LNCaP clone FGC (cell line): ENCODE results near the gene RNF144A.
"Not testable (repeated sequence)": the region's sequence is repeated elsewhere in the genome, so short reads cannot be mapped to it uniquely, and the experiment has no call there.

Experiments
- DNase-seq: peaks from one replicate; pipeline ENCODE4 v3.0.0-alpha.2; 2011; ENCODE audit warnings: low read depth
- H3K4me3 ChIP-seq: 2 replicates; pipeline ENCODE4 v1.5.1; 2011; ENCODE audit warnings: mild to moderate bottlenecking, low read depth, low read length, control low read depth
- TF ChIP-seq, protein P1 (sequence below): IDR thresholded peaks from 2 replicates; pipeline ENCODE4 v1.5.1; 2012; ENCODE audit warnings: mild to moderate bottlenecking; ENCODE audit not compliant: control insufficient read depth, insufficient read depth; ENCODE audit errors: extremely low read depth

The RNF144A gene

GRCh38 chr2:6993936-6994335 is 76.7 kb downstream of the RNF144A start:
- no peak for DNase-seq
- no peak overlapping the region for H3K4me3 ChIP-seq
- TF ChIP-seq, protein P1, sequence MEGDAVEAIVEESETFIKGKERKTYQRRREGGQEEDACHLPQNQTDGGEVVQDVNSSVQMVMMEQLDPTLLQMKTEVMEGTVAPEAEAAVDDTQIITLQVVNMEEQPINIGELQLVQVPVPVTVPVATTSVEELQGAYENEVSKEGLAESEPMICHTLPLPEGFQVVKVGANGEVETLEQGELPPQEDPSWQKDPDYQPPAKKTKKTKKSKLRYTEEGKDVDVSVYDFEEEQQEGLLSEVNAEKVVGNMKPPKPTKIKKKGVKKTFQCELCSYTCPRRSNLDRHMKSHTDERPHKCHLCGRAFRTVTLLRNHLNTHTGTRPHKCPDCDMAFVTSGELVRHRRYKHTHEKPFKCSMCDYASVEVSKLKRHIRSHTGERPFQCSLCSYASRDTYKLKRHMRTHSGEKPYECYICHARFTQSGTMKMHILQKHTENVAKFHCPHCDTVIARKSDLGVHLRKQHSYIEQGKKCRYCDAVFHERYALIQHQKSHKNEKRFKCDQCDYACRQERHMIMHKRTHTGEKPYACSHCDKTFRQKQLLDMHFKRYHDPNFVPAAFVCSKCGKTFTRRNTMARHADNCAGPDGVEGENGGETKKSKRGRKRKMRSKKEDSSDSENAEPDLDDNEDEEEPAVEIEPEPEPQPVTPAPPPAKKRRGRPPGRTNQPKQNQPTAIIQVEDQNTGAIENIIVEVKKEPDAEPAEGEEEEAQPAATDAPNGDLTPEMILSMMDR, result no peak

- TF ChIP-seq, protein P1, result no peak
- H3K4me3 ChIP-seq, result no peak overlapping the region
- no peak for DNase-seq
Observed at GRCh38 chr2:6994536-6995128, 77.4 kb downstream of the RNF144A start.

DNA sequence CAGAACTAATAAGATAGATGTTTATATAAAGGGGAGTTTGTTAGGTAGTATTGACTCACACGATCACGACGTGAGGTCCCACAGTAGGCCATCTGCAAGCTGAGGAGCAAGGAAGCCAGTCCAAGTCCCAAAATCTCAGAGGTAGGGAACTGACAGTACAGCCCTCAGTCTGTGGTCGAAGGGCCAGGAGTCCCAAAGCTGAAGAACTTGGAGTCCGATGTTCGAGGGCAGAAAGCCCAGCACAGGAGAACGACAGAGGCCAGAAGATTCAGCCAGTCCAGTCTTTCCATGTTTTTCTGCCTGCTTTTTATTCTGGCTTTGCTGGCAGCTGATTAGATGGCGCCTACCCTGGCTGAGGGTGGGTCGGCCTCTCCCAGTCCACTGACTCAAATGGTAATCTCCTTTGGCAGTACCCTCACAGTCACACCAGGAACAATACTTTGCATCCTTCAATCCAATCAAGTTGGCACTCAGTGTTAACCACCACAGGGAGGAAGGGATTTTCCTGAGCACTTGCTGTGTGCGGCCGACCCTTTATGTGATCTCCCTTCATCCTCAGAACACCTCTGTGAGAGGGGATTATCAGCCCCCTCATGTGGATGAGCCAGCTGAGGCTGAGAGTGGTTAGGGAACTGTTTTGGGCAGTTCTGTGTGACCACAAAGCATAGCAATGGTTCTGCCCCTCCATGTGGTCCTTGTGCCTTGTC is 78.3 kb downstream of the RNF144A start:
- no peak overlapping the region for H3K4me3 ChIP-seq
- TF ChIP-seq, protein P1, result no peak
- no peak for DNase-seq

DNA sequence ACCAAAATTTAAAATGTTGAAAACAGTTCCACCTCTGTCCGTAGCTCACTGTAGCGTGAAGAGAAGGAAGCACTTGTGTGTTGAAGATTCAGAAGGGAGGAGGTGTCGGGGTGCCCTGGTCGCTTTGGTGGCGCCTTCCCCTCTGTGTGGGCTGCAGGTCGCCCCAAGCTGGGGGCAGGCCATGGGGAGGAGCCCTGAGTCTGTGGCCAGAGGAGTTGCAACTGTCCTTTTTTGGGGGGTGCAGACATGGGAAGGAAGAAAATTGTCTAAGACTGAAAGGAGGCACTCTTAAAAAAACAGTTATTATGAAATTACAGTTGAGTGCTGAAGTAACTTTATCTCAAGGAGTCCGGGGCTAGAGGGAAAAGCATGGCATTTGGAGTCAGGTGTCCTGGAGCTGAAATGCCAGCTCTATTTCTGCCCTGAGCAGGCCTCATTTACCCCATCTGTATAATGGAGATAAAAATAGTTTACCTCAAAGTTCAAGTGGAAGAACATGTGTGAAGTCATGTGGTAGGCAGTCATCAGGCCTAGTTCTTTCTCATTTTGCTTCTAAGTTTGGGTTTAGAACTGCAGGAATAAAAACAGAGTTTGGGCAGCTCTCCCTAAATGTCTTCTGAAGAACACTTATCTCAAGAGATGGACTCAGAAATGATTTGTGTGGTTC is 82.1 kb downstream of the RNF144A start:
- no peak overlapping the region for H3K4me3 ChIP-seq
- TF ChIP-seq, protein P1, result no peak
- no peak for DNase-seq

GRCh38 chr2:7001395-7001794 is 84.2 kb downstream of the RNF144A start:
- not testable (repeated sequence) for DNase-seq, H3K4me3 ChIP-seq

- no peak for DNase-seq
- TF ChIP-seq, protein P1, result no peak
- H3K4me3 ChIP-seq, result no peak overlapping the region
Observed at GRCh38 chr2:7003895-7004294, 86.7 kb downstream of the RNF144A start.

GRCh38 chr2:7004636-7005035 is 87.4 kb downstream of the RNF144A start:
- TF ChIP-seq, protein P1, result no peak
- no peak for DNase-seq
- no peak overlapping the region for H3K4me3 ChIP-seq
